A549 (cell line): ENCODE results near the gene ZNF705A.

Experiments used
- BHLHE40 ChIP-seq: IDR thresholded peaks from 2 replicates; pipeline ENCODE4 v1.6.1; 2012; ENCODE audit warnings: low read depth, low read length, inconsistent platforms
- CEBPB ChIP-seq, 2 experiments: fragments of >200 bp in 1 of 2; sonication (Bioruptor Twin) in 1 of 2; formaldehyde crosslinking in 1 of 2; IDR thresholded peaks; 2 replicates each; pipeline ENCODE4 v1.6.1; 2012 to 2016
- CHD4 ChIP-seq: fragments of 200-600 bp; sonication (generic); IDR thresholded peaks from 2 replicates; pipeline ENCODE4 v1.6.1; 2016; ENCODE audit warnings: antibody characterized with exemption, mild to moderate bottlenecking, borderline replicate concordance
- CTCF ChIP-seq: fragments of >200 bp; sonication (Bioruptor Twin); formaldehyde crosslinking; IDR thresholded peaks from 3 replicates; pipeline ENCODE4 v1.5.1; 2016
- EP300 ChIP-seq, 2 experiments: fragments of >200 bp; sonication (Bioruptor Twin); formaldehyde crosslinking; IDR thresholded peaks; 2 replicates in 1 of 2; 3 replicates in 1 of 2; pipeline ENCODE4 v1.6.1; 2016 to 2017
- FOSL2 ChIP-seq, 2 experiments: fragments of 450-650 bp in 1 of 2; fragments of >200 bp in 1 of 2; sonication (Bioruptor Twin) in 1 of 2; formaldehyde crosslinking; IDR thresholded peaks; 2 replicates each; pipeline versions ENCODE4 v1.5.0 to v1.6.1; 2016 to 2020; ENCODE audit warnings: mild to moderate bottlenecking in 1 of 2, moderate library complexity in 1 of 2
- MAFK ChIP-seq: fragments of 450-650 bp; IDR thresholded peaks from 2 replicates; pipeline ENCODE4 v1.6.1; 2014; ENCODE audit not compliant: partially characterized antibody
- MYC ChIP-seq: IDR thresholded peaks from 2 replicates; pipeline ENCODE4 v1.6.1; 2012; ENCODE audit warnings: mild to moderate bottlenecking, inconsistent platforms, low read length, improper control_type of control experiment, borderline replicate concordance
- POLR2A ChIP-seq: IDR thresholded peaks from 2 replicates; pipeline ENCODE4 v1.6.1; 2012; ENCODE audit warnings: mild to moderate bottlenecking, low read length
- RAD21 ChIP-seq, 2 experiments: fragments of >200 bp in 1 of 2; sonication (Bioruptor Twin) in 1 of 2; formaldehyde crosslinking in 1 of 2; IDR thresholded peaks in 1 of 2; conservative IDR thresholded peaks in 1 of 2; 2 replicates in 1 of 2; 3 replicates in 1 of 2; pipeline ENCODE4 v1.6.1; 2012 to 2018; ENCODE audit warnings: inconsistent platforms in 1 of 2

- TF ChIP-seq CHD4 = no peak
- no peak for TF ChIP-seq CTCF
- no peak for TF ChIP-seq FOSL2 (IDR thresholded peaks at IDR 0.05)
- no peak for TF ChIP-seq FOSL2 (CRISPR knock-in tag; IDR thresholded peaks at IDR 0.05)
- TF ChIP-seq POLR2A = no peak
- TF ChIP-seq RAD21 (conservative IDR thresholded peaks at IDR 0.05 in 1 of 2, IDR thresholded peaks at IDR 0.05 in 1 of 2) = no peak
- no peak for TF ChIP-seq CEBPB (IDR thresholded peaks at IDR 0.05)
- no peak for TF ChIP-seq EP300 (IDR thresholded peaks at IDR 0.05)
- no peak for TF ChIP-seq MAFK
- TF ChIP-seq MYC = no peak
- TF ChIP-seq BHLHE40 = no peak
Measured at GRCh38 chr12:8156416-8156815, 399 bp upstream of the ZNF705A start.
